Heart left ventricle (tissue), 16 donors: ENCODE data around the gene ARFIP2. TPM values are rescaled to one million over a fixed set of nuclear protein-coding genes. Genes with fewer than 3 reads are reported as not detected.

Source experiments
- ATAC-seq, 4 donors: fragments of 200-7000 bp; cut with Tn5 transposase; one replicate each; pipeline ENCODE4 v1.9.1; 2020 to 2022; ENCODE audit warnings: moderate library complexity in 4 of 4, mild to moderate bottlenecking in 3 of 4, moderate number of reproducible peaks in 1 of 4
- DNase-seq, 5 donors: peaks; one replicate each; pipeline ENCODE4 v3.0.0-alpha.2; 2020
- H3K27ac ChIP-seq, 12 donors: fragments of 200-600 bp; sonication (generic) in 4 of 12; one replicate each; pipeline versions ENCODE4 v1.5.0 to v1.8.0; 2016 to 2022; ENCODE audit warnings: mild to moderate bottlenecking in 2 of 12
- H3K27me3 ChIP-seq, 9 donors: fragments of 200-600 bp; sonication (generic) in 2 of 9; one replicate each; pipeline versions ENCODE4 v1.5.1 to v1.8.0; 2016 to 2022; ENCODE audit warnings: mild to moderate bottlenecking in 3 of 9
- H3K36me3 ChIP-seq, 9 donors: fragments of 200-600 bp; sonication (generic) in 2 of 9; one replicate each; pipeline versions ENCODE4 v1.5.0 to v1.8.0; 2018 to 2022; ENCODE audit warnings: mild to moderate bottlenecking in 2 of 9
- H3K4me1 ChIP-seq, 12 donors: fragments of 200-600 bp; sonication (generic) in 4 of 12; one replicate each; pipeline versions ENCODE4 v1.5.0 to v1.8.0; 2016 to 2022; ENCODE audit warnings: mild to moderate bottlenecking in 3 of 12
- H3K4me3 ChIP-seq, 12 donors: fragments of 200-600 bp; sonication (generic) in 4 of 12; one replicate each; pipeline versions ENCODE4 v1.5.0 to v1.8.0; 2017 to 2022; ENCODE audit warnings: mild to moderate bottlenecking in 9 of 12, moderate library complexity in 4 of 12
- H3K9me3 ChIP-seq, 12 donors: fragments of 200-600 bp; sonication (generic) in 4 of 12; one replicate each; pipeline versions ENCODE4 v1.5.0 to v1.8.0; 2016 to 2022; ENCODE audit warnings: mild to moderate bottlenecking in 1 of 12
- CTCF ChIP-seq, 12 donors: fragments of 200-600 bp; sonication (generic) in 4 of 12; IDR thresholded peaks; one replicate each; pipeline versions ENCODE4 v1.5.0 to v1.8.0; 2018 to 2022; ENCODE audit warnings: antibody characterized with exemption in 12 of 12, mild to moderate bottlenecking in 5 of 12
- POLR2A ChIP-seq, 2 donors: fragments of 450-650 bp; IDR thresholded peaks; one replicate each; pipeline ENCODE4 v1.6.1; 2017; ENCODE audit warnings: antibody characterized with exemption in 2 of 2, mild to moderate bottlenecking in 2 of 2, moderate library complexity in 2 of 2
- WGBS, 4 donors: extraction: QIAGEN DNeasy Blood & Tissue Kit in 2 of 4; methylation state at CpG; one replicate each; pipeline versions ENCODE4 v1.1.5 to v1.1.7; 2013 to 2018; 5-methylcytosine and 5-hydroxymethylcytosine counted together
- intact Hi-C, 10 donors: fragments of 100-400 bp; cut with DNase I; formaldehyde crosslinking; loops; one replicate each; pipeline versions ENCODE4 v1.11.1 to v1.14.2; 2022
- polyA plus RNA-seq, 2 donors: library from polyadenylated mRNA; stranded (reverse); fragments of 200-250 nt; gene quantifications; one replicate each; pipeline ENCODE4 v1.2.3, GENCODE V29; 2013
- total RNA-seq, 9 donors: library from RNA; depleted of rRNA in 2 of 9; stranded (reverse); fragments of >200 nt in 2 of 9; fragmentation: NEBNext Ultra II Directional in 3 of 9; extraction: Animal tissue kit (Norgen Biotek cat#: 25700) in 3 of 9; gene quantifications; one replicate each; pipeline versions ENCODE4 v1.1.0 to v1.2.4, GENCODE V29; 2016 to 2023
- donor health status: ischemic (EF 13 %, LVEDD 7.1; RV severe dilation, severe dysfunction).
- donor health status: healthy with polysubstance abuse.
- donor health status: DM: no; HTN: yes; CAD: no.
- donor health status: DM: no; HTN: no; CAD: no.
- donor health status: ischemic (EF 25% LVEDD 6.9; RV normal size, moderate dysfunction).
- donor health status: ischemic (EF 25% LVEDD 5.7; RV mildly dilated, moderate dysfunction).
- donor health status: healthy.
- donor health status: DM: yes; HTN: yes; CAD: no.
- donor health status: ischemic (EF 35%, LVEDD 5.7; RV mildly dilated, moderate dysfunction).
- donor health status: nonischemic (EF 11% LVEDD 7.7; RV severe dilation, severe dysfunction).
- donor health status: DM: yes; HTN: yes; CAD: no.
- donor health status: PGD.
- donor health status: ischemic (EF 29% LVEDD 5.4; RV normal size, mild dysfunction).
- donor health status: nonischemic (EF 23%, LVEDD 6.1; RV moderate dilation, normal function).

The ARFIP2 gene
- total and polyA plus RNA-seq, 11 donors, result 10.7 to 36.7 (median 18.9) TPM

- ATAC-seq (peak; percentile 82 to 95 (median 89)), DNase-seq (peak; percentile 91 to 94 (median 92))
- peaks cover 0 to 28% (median 15%) of the 10 kb centered on the region in 12 donors for H3K4me1 ChIP-seq
- H3K36me3 ChIP-seq, result peaks cover 0 to 30% (median 17%) of the 10 kb centered on the region in 9 donors
- intact Hi-C loops, result no loop called here
- no peaks in the 10 kb centered on the region for H3K27me3 ChIP-seq
- H3K4me3 ChIP-seq, result no peak overlapping the region
- WGBS, 4 donors, result 22 to 33% (median 25%) methylated on average over 6 of the region's 6 CpGs
- H3K27ac ChIP-seq, result peak overlapping the region in 11 of 12 donors; percentile 20 to 63 (median 56)
- no peaks in the 10 kb centered on the region for H3K9me3 ChIP-seq
- TF ChIP-seq CTCF (IDR thresholded peaks at IDR 0.05) (no peak), POLR2A (IDR thresholded peaks at IDR 0.05) (peak in 1 of 2 donors; percentile 32)
These were observed 12.2 kb downstream of the ARFIP2 start for GRCh38 chr11:6468712-6469495.

- Histone ChIP-seq H3K4me3 (no peak overlapping the region), H3K27me3 (no peaks in the 10 kb centered on the region), H3K36me3 (peaks cover 0 to 97% (median 82%) of the 10 kb centered on the region in 9 donors), H3K27ac (no peak overlapping the region), H3K4me1 (no peaks in the 10 kb centered on the region), H3K9me3 (no peaks in the 10 kb centered on the region)
- ATAC-seq, result no peak
- DNase-seq, result no peak
- TF ChIP-seq CTCF (IDR thresholded peaks at IDR 0.05) (no peak), POLR2A (IDR thresholded peaks at IDR 0.05) (no peak)
- WGBS, 4 donors, result 88 to 97% (median 95%) methylated on average over 1 of the region's 1 CpG
- intact Hi-C loops, result no loop called here
These were observed 22.1 kb downstream of the ARFIP2 start for GRCh38 chr11:6459099-6459450.

- TF ChIP-seq CTCF (IDR thresholded peaks at IDR 0.05), result no peak
- TF ChIP-seq POLR2A (IDR thresholded peaks at IDR 0.05), result no peak
- peaks cover 0 to 97% (median 82%) of the 10 kb centered on the region in 9 donors for H3K36me3 ChIP-seq
- ATAC-seq, result no peak
- intact Hi-C loops, result no loop called here
- H3K27ac ChIP-seq, result no peak overlapping the region
- H3K27me3 ChIP-seq, result no peaks in the 10 kb centered on the region
- no peaks in the 10 kb centered on the region for H3K4me1 ChIP-seq
- no peak for DNase-seq
- H3K4me3 ChIP-seq, result no peak overlapping the region
- no peaks in the 10 kb centered on the region for H3K9me3 ChIP-seq
- 86 to 92% (median 89%) methylated on average over 2 of the region's 2 CpGs for WGBS, 4 donors
These were observed 22.6 kb downstream of the ARFIP2 start for GRCh38 chr11:6458352-6459098.
